SK-N-SH treated with all-trans-retinoic acid at 6 μM for 48 hours (cell line): ENCODE data around the gene TIMM23.

Experiments
- ATAC-seq: fragments of 200-7000 bp; cut with Tn5 transposase; 3 replicates; pipeline ENCODE4 v1.9.1; 2020; ENCODE audit warnings: mild to moderate bottlenecking, moderate library complexity
- ARNTL ChIP-seq: fragments of 450-650 bp; formaldehyde crosslinking; IDR thresholded peaks from 2 replicates; pipeline ENCODE4 v1.5.0; 2020; ENCODE audit warnings: low read depth, mild to moderate bottlenecking, moderate library complexity, borderline replicate concordance
- BACH2 ChIP-seq: fragments of 250-450 bp; sonication (Bioruptor Pico); IDR thresholded peaks from 2 replicates; pipeline ENCODE4 v1.9.0; 2021; ENCODE audit warnings: mild to moderate bottlenecking, borderline replicate concordance
- CSRNP3 ChIP-seq: fragments of 250-450 bp; sonication (Bioruptor Pico); IDR thresholded peaks from 2 replicates; pipeline ENCODE4 v1.5.1; 2021; ENCODE audit warnings: mild to moderate bottlenecking, moderate library complexity
- ESRRG ChIP-seq: fragments of 250-450 bp; sonication (Bioruptor Pico); IDR thresholded peaks from 2 replicates; pipeline ENCODE4 v1.6.1; 2021; ENCODE audit warnings: mild to moderate bottlenecking
- GLIS3 ChIP-seq: fragments of 250-450 bp; sonication (Bioruptor Pico); IDR thresholded peaks from 2 replicates; pipeline ENCODE4 v1.5.0; 2020; ENCODE audit warnings: mild to moderate bottlenecking, moderate library complexity
- ISL1 ChIP-seq: fragments of 250-450 bp; sonication (Bioruptor Pico); IDR thresholded peaks from 2 replicates; pipeline ENCODE4 v2.1.2; 2022; ENCODE audit warnings: mild to moderate bottlenecking, moderate library complexity
- OSR1 ChIP-seq: fragments of 250-450 bp; sonication (Bioruptor Pico); IDR thresholded peaks from 2 replicates; pipeline ENCODE4 v1.8.0; 2022; ENCODE audit warnings: moderate library complexity, mild to moderate bottlenecking, inconsistent platforms
- PATZ1 ChIP-seq: fragments of 250-450 bp; sonication (Bioruptor Pico); IDR thresholded peaks from 2 replicates; pipeline ENCODE4 v1.8.0; 2020; ENCODE audit warnings: mild to moderate bottlenecking, moderate library complexity, borderline replicate concordance
- PPARA ChIP-seq: fragments of 250-450 bp; sonication (Bioruptor Pico); IDR thresholded peaks from 2 replicates; pipeline ENCODE4 v1.5.0; 2020; ENCODE audit warnings: mild to moderate bottlenecking, borderline replicate concordance
- RARB ChIP-seq: fragments of 250-450 bp; sonication (Bioruptor Pico); IDR thresholded peaks from 2 replicates; pipeline ENCODE4 v1.8.0; 2021; ENCODE audit warnings: mild to moderate bottlenecking, moderate library complexity
- SNAI2 ChIP-seq: fragments of 250-450 bp; sonication (Bioruptor Pico); IDR thresholded peaks from 2 replicates; pipeline ENCODE4 v1.5.0; 2020; ENCODE audit warnings: mild to moderate bottlenecking, moderate library complexity
- TCF4 ChIP-seq: fragments of 250-450 bp; sonication (Bioruptor Pico); IDR thresholded peaks from 2 replicates; pipeline ENCODE4 v1.8.0; 2021; ENCODE audit warnings: mild to moderate bottlenecking, moderate library complexity, borderline replicate concordance
- TOX ChIP-seq: fragments of 250-450 bp; sonication (Bioruptor Pico); IDR thresholded peaks from 2 replicates; pipeline ENCODE4 v1.8.0; 2021; ENCODE audit warnings: mild to moderate bottlenecking, moderate library complexity, borderline replicate concordance
- TSHZ2 ChIP-seq: fragments of 250-450 bp; sonication (Bioruptor Pico); IDR thresholded peaks from 2 replicates; pipeline ENCODE4 v1.5.0; 2020; ENCODE audit warnings: mild to moderate bottlenecking, moderate library complexity
- ZC3H10 ChIP-seq: fragments of 250-450 bp; sonication (Bioruptor Pico); IDR thresholded peaks from 2 replicates; pipeline ENCODE4 v1.5.1; 2021; ENCODE audit warnings: mild to moderate bottlenecking, moderate library complexity
- ZFP30 ChIP-seq: fragments of 450-650 bp; formaldehyde crosslinking; IDR thresholded peaks from 2 replicates; pipeline ENCODE4 v1.5.0; 2022; ENCODE audit warnings: mild to moderate bottlenecking, moderate library complexity
- ZNF565 ChIP-seq: fragments of 450-650 bp; formaldehyde crosslinking; conservative IDR thresholded peaks from 2 replicates; pipeline ENCODE4 v1.5.0; 2020; ENCODE audit warnings: low read depth, mild to moderate bottlenecking, moderate library complexity
- ZNF70 ChIP-seq: fragments of 450-650 bp; formaldehyde crosslinking; IDR thresholded peaks from 2 replicates; pipeline ENCODE4 v1.5.0; 2020; ENCODE audit warnings: mild to moderate bottlenecking, moderate library complexity
- ZNF8 ChIP-seq: fragments of 450-650 bp; formaldehyde crosslinking; IDR thresholded peaks from 2 replicates; pipeline ENCODE4 v1.5.0; 2020; ENCODE audit warnings: mild to moderate bottlenecking, moderate library complexity
- TF ChIP-seq, protein P1 (sequence below): fragments of 250-450 bp; sonication (Bioruptor Pico); IDR thresholded peaks from 2 replicates; pipeline ENCODE4 v1.5.1; 2020; ENCODE audit warnings: low read depth, mild to moderate bottlenecking, moderate library complexity

The TIMM23 gene

GRCh38 chr10:46040004-46040403, 67.7 kb downstream of the TIMM23 start:
- TF ChIP-seq ZNF70 (CRISPR knock-in tag) (no peak), SNAI2 (no peak), GLIS3 (CRISPR knock-in tag) (no peak), ZC3H10 (no peak), PPARA (CRISPR knock-in tag) (no peak), TOX (no peak), PATZ1 (CRISPR knock-in tag) (no peak), ESRRG (CRISPR knock-in tag) (no peak), ARNTL (no peak), TCF4 (CRISPR knock-in tag) (no peak), CSRNP3 (CRISPR knock-in tag) (no peak), ZFP30 (CRISPR knock-in tag) (no peak), ZNF565 (no peak), BACH2 (CRISPR knock-in tag) (no peak), OSR1 (CRISPR knock-in tag) (no peak), ISL1 (CRISPR knock-in tag) (no peak), TSHZ2 (CRISPR knock-in tag) (no peak)
- TF ChIP-seq, protein P1, sequence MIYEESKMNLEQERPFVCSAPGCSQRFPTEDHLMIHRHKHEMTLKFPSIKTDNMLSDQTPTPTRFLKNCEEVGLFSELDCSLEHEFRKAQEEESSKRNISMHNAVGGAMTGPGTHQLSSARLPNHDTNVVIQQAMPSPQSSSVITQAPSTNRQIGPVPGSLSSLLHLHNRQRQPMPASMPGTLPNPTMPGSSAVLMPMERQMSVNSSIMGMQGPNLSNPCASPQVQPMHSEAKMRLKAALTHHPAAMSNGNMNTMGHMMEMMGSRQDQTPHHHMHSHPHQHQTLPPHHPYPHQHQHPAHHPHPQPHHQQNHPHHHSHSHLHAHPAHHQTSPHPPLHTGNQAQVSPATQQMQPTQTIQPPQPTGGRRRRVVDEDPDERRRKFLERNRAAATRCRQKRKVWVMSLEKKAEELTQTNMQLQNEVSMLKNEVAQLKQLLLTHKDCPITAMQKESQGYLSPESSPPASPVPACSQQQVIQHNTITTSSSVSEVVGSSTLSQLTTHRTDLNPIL, result no peak
- no peak for ATAC-seq

- ATAC-seq, result no peak
- TF ChIP-seq ZNF8 (no peak), PPARA (CRISPR knock-in tag) (no peak), OSR1 (CRISPR knock-in tag) (no peak), PATZ1 (CRISPR knock-in tag) (no peak), RARB (CRISPR knock-in tag) (no peak), TSHZ2 (CRISPR knock-in tag) (no peak)
- TF ChIP-seq, protein P1, result no peak
- TF ChIP-seq, all 23 proteins: peak for 0
Observed at GRCh38 chr10:46042527-46042926, 70.2 kb downstream of the TIMM23 start.
